Measurements from ENCODE around the gene CCPG1.
"Not testable (repeated sequence)": the region's sequence is repeated elsewhere in the genome, so short reads cannot be mapped to it uniquely, and the experiment has no call there.

The CCPG1 gene

GRCh38 chr15:55408012-55408928 is at the start of gene CCPG1, which contains the start of gene PIERCE2:
Gene CCPG1, minus strand, starts transcription at chr15:55408359. Its CDS starts 18,935 bp downstream, at chr15:55389424.
Gene PIERCE2, plus strand, starts transcription at chr15:55408495. Its CDS starts 274 bp downstream, at chr15:55408769.
- DNase-seq (ENCODE audit: low read depth): peak; percentile 94

GRCh38 chr15:55457401-55458022 is 49.4 kb upstream of the CCPG1 start:
- DNase-seq (ENCODE audit: low read depth): no peak

DNA sequence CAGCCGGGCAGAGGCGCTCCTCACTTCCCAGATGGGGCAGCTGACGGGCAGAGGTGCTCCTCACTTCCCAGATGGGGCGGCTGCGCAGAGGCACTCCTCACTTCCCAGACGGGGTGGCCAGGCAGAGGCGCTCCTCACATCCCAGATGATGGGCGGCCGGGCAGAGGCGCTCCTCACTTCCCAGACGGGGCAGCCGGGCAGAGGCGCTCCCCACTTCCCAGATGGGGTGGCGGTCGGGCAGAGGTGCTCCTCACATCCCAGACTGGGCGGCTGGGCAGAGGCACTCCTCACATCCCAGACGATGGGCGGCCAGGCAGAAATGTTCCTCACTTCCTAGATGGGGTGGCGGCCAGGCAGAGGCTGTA is 38.9 kb upstream of the CCPG1 start:
- not testable (repeated sequence) for DNase-seq (ENCODE audit: low read depth)

DNA sequence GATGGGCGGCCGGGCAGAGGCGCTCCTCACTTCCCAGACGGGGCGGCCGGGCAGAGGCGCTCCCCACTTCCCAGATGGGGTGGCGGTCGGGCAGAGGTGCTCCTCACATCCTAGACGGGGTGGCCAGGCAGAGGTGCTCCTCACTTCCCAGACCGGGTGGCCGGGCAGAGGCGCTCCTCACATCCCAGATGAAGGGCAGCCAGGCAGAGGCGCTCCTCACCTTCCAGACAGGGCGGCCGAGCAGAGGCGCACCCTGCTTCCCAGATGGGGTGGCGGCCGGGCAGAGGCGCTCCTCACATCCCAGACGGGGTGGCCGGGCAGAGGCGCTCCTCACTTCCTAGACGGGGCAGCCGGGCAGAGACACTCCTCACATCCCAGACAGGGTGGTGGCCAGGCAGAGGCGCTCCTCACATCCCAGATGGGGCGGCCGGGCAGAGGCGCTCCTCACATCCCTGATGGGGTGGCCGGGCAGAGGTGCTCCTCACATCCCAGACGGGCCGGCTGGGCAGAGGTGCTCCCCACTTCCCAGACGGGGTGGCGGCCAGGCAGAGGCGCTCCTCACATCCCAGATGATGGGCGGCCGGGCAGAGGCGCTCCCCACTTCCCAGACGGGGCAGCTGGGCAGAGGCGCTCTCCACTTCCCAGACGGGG is 38.3 kb upstream of the CCPG1 start:
- DNase-seq (ENCODE audit: low read depth): not testable (repeated sequence)

GRCh38 chr15:55445936-55446335 is 37.8 kb upstream of the CCPG1 start:
- DNase-seq (ENCODE audit: low read depth): not testable (repeated sequence)

DNA sequence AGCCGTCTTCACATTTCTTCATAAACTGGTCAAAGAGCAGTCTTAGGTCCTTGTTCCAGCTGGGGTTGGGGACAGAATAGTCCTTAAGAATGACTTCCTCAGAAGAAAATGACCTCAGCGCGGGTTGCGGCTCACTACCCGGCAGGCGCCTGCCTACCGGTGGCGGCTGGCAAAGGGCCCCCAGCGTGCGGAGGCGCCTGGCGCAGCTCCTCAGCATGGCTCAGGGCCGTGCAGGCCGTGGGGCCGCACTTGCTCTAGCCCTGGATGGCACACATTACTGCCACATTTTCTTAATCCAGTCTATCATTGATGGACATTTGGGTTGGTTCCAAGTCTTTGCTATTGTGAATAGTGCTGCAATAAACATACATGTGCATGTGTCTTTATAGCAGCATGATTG is 35.0 kb upstream of the CCPG1 start:
- DNase-seq (ENCODE audit: low read depth): not testable (repeated sequence)

DNA sequence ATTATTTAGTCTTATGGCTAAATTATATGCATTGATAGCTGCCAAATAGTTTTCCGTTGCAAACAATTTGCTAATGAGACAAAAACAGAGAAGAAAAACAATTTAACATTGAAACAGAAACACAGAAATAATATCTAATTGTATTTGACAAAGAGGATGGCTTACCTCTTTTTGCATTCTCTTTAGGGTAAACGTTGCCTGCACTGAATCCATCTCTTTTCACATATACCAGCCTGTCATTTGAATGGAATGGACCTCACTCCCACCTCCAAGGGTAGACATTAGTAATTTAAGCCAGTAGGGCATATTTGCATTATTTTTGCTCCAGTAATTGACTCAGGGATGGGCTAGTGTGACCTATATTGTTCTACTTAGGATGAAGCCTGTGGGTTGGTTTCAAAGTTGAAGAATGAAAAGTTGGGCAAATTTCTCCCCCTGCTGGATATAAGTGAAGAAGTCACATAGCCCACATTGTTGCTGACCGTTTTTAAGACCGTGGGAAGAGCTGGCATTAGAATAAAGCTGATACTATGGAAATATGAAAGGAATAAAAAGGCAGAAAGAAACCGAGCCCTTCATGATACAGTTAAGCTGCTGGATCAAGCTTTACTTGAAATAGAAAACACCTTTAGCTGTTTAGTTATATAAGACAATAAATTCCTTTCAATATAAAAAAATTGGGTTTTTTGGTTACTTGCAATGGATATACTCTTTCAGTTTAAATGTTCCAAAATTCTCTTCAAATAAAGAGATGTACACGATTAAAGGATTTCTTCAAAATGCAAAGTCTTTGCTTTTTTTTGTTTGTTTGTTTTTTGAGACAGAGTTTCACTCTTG is 27.0 kb upstream of the CCPG1 start:
- DNase-seq (ENCODE audit: low read depth): peak; percentile 72

DNA sequence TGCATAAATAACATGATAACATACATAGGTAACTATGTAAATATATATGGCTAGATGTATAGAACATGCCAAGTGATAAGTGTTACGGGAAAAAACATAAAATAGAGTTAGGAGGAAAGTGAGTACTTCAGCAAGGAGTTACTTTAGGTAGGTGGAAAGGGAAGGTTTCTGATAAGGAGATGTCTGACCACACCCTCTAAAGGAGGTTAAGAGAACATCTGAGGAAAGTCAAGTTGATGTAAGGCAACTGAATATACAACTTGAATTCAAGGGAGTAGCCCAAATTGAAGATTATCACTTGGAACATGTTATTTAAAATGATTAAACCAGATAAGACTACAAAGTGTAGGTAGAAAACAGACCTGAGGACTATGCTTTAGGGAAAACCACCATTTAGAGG is 13.9 kb upstream of the CCPG1 start:
- no peak for DNase-seq (ENCODE audit: low read depth)

GRCh38 chr15:55420171-55420866 is 12.2 kb upstream of the CCPG1 start:
- DNase-seq (ENCODE audit: low read depth): no peak

DNA sequence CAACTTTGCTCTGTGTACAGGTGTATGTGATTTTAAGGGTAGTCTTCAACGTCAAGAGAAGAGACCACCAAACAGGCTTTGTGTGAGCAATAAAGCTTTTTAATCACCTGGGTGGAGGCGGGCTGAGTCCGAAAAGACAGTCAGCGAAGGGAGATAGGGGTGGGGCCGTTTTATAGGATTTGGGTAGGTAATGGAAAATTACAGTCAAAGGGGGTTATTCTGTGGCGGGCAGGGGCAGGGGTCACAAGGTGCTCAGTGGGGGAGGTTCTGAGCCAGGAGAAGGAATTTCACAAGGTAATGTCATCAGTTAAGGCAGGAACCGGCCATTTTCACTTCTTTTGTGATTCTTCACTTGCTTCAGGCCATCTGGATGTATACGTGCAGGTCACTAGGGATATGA is 9.5 kb upstream of the CCPG1 start:
- not testable (repeated sequence) for DNase-seq (ENCODE audit: low read depth)

DNA sequence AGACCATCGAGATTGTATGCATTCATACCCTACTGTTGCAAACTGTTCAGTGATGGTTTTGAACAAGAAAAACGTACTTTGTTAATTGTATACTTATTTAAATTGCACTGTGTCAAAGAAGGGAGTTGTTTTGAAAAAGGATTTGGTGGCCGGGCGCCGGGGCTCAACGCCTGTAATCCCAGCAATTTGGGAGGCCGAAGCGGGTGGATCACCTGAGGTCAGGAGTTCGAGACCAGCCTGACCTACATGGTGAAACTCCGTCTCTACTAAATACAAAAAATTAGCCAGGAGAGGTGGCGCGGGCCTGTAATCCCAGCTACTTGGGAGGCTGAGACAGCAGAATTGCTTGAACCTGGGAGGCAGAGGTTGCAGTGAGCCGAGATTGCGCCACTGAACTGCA is 817 bp upstream of the CCPG1 start:
- not testable (repeated sequence) for DNase-seq (ENCODE audit: low read depth)

- no peak for DNase-seq (ENCODE audit: low read depth)
Measured at GRCh38 chr15:55407498-55408011, 604 bp downstream of the CCPG1 start.

DNA sequence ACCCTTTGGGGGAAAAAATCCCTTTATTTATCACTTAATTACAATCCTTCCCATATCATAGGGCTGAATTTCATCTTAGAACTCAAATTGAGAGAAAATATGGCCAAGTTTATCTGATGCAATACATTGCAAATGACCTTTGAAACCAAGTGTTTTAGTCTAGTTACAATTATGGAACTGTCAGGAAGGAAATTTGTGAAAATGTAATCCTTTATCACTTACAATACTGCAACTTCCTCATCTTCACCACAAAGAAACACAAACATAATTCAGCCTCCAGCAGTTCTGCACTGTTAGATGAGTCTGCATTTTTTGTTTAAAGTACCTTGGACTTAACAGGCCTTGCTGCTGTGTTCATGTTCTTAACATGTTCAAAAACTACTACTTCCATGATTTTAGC is 4.6 kb downstream of the CCPG1 start:
- DNase-seq (ENCODE audit: low read depth): peak; percentile 23

DNA sequence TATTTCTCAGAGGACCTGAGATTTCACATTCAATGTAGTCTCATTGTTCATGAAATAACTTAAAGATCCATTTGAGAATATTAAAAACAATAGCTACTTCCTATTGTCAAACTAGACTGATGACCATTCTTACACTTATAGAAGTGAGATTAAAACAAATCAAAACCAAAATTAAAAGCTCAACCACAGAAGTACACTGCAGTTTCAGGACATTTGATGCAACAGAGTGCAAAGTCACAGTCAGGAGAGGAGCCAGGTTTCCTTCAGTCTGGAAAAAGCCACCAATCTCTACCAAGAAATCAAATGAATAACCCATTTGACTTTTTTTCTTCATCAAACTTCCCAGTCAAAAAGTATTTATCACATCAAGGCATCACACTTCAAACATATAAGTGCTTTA is 5.5 kb downstream of the CCPG1 start:
- DNase-seq (ENCODE audit: low read depth): no peak

- no peak for DNase-seq (ENCODE audit: low read depth)
Measured at GRCh38 chr15:55401786-55402246, 6.3 kb downstream of the CCPG1 start.

GRCh38 chr15:55400050-55400449 is 8.1 kb downstream of the CCPG1 start:
- DNase-seq (ENCODE audit: low read depth): not testable (repeated sequence)

- DNase-seq (ENCODE audit: low read depth): no peak
Measured at GRCh38 chr15:55398243-55398642, 9.9 kb downstream of the CCPG1 start.

- no peak for DNase-seq (ENCODE audit: low read depth)
Measured at GRCh38 chr15:55394694-55395093, 13.5 kb downstream of the CCPG1 start.

- peak; percentile 78 for DNase-seq (ENCODE audit: low read depth)
Measured at GRCh38 chr15:55389264-55389607, 18.9 kb downstream of the CCPG1 start.

DNA sequence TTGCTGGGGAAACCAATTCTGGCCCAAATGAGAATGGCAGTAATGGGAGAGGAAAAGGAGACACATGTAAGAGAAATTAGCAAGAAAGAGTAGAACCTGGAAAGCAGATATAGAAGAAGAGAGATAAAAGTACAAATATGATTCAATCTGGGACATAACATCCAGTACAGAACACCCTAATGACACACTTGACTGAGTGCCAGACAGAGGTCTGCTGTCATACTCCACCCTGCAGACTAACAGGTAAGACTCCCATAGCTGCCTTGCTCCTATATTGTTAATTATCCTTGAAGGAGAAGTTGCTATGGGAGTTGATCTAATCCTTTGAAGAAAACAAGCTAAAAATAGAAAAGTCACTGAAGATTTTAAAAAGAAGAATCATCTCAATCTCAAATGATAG is 21.1 kb downstream of the CCPG1 start:
- DNase-seq (ENCODE audit: low read depth): no peak

DNA sequence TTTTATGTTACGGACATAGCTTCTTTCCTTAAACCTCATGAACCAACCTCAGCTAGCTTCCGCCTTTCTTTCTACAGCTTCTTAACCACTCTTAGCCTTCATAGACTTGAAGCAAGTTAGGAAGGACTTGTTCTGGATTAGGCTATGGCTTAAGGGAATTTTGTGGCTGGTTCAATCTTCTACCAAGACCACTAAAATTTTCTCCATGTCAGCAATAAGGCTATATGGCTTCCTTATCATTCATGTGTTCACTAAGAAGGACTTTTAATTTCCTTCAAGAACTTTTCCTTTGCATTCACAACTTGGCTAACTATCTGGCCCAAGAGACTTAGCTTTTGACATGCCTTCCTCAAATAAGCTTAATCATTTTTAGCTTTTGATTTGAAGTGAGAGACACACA is 24.5 kb downstream of the CCPG1 start:
- no peak for DNase-seq (ENCODE audit: low read depth)
